HCT116 (cell line): ENCODE results near the gene KCNK4.

Source experiments
- EZH2 ChIP-seq: fragments of 200-600 bp; sonication (generic); IDR thresholded peaks from 2 replicates; pipeline ENCODE4 v1.6.1; 2017; ENCODE audit warnings: antibody characterized with exemption, mixed run types
- POLR2AphosphoS5 ChIP-seq: IDR thresholded peaks from 2 replicates; pipeline ENCODE4 v1.6.1; 2011; ENCODE audit warnings: mild to moderate bottlenecking, low read depth, low read length, moderate library complexity
- TF ChIP-seq, protein P1 (sequence below), 3 experiments: fragments of 200-600 bp in 1 of 3; sonication (generic) in 1 of 3; IDR thresholded peaks in 2 of 3; conservative IDR thresholded peaks in 1 of 3; 2 replicates each; pipeline ENCODE4 v1.5.1; 2012 to 2017; ENCODE audit warnings: low read depth in 2 of 3, low read length in 2 of 3, antibody characterized with exemption in 1 of 3, borderline replicate concordance in 1 of 3, control low read depth in 1 of 3, mild to moderate bottlenecking in 1 of 3, mixed read lengths in 1 of 3, mixed run types in 1 of 3, moderate library complexity in 1 of 3; ENCODE audit not compliant: insufficient read depth in 1 of 3

DNA sequence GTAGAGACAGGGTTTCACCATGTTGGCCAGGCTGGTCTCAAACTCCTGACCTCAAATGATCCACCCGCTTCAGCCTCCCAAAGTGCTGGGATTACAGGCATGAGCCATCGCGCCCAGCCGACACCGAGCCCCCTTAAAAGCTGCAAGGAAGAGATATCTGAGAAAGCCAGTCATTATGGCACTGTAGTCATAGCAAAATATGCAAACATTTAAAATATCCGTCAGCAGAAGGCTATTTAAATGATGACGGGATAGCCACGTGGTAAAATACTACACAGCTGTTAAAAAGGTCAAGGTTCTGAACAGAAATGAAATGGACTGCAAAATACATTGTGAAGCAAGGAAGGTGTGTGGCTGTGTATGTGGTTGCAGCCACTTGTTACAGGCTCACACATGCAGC lies 42.5 kb downstream of the KCNK4 start:
- TF ChIP-seq, protein P1, sequence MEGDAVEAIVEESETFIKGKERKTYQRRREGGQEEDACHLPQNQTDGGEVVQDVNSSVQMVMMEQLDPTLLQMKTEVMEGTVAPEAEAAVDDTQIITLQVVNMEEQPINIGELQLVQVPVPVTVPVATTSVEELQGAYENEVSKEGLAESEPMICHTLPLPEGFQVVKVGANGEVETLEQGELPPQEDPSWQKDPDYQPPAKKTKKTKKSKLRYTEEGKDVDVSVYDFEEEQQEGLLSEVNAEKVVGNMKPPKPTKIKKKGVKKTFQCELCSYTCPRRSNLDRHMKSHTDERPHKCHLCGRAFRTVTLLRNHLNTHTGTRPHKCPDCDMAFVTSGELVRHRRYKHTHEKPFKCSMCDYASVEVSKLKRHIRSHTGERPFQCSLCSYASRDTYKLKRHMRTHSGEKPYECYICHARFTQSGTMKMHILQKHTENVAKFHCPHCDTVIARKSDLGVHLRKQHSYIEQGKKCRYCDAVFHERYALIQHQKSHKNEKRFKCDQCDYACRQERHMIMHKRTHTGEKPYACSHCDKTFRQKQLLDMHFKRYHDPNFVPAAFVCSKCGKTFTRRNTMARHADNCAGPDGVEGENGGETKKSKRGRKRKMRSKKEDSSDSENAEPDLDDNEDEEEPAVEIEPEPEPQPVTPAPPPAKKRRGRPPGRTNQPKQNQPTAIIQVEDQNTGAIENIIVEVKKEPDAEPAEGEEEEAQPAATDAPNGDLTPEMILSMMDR (IDR thresholded peaks at IDR 0.05 in 2 of 3, conservative IDR thresholded peaks at IDR 0.05 in 1 of 3; ENCODE audit: borderline replicate concordance in 1 of 3, insufficient read depth in 1 of 3, low read depth in 2 of 3, low read length in 2 of 3), result no peak
- TF ChIP-seq POLR2AphosphoS5 (no peak), EZH2 (no peak)
